Astrocyte of the spinal cord (primary cell): ENCODE measurements around the gene RERE.

Source experiments
- DNase-seq: peaks from one replicate; pipeline ENCODE4 v3.0.0; 2011; ENCODE audit warnings: low read depth, low spot score
- H3K4me3 ChIP-seq: 2 replicates; pipeline ENCODE4 v1.5.1; 2011; ENCODE audit warnings: low read depth, mild to moderate bottlenecking, low read length, moderate library complexity
- CTCF ChIP-seq: IDR thresholded peaks from 2 replicates; pipeline ENCODE4 v1.5.1; 2012; ENCODE audit warnings: low read depth, mild to moderate bottlenecking, low read length, inconsistent platforms
- in situ Hi-C: cut with HindIII; loops from 2 replicates; pipeline ENCODE4 v1.10.0; 2017; ENCODE audit warnings: low sequenced_read_pairs

RERE gene

GRCh38 chr1:8851060-8851459, 33.6 kb upstream of the RERE start:
- DNase-seq, result no peak
- H3K4me3 ChIP-seq, result no peak overlapping the region
- in situ Hi-C loops, result no loop called here
- TF ChIP-seq CTCF, result no peak

GRCh38 chr1:8848663-8849386, 31.4 kb upstream of the RERE start:
- no peak overlapping the region for H3K4me3 ChIP-seq

GRCh38 chr1:8847990-8848389, 30.6 kb upstream of the RERE start:
- H3K4me3 ChIP-seq, result no peak overlapping the region
- TF ChIP-seq CTCF, result no peak
- in situ Hi-C loops, result no loop called here
- no peak for DNase-seq

More at GRCh38 chr1:8848663-8849386, 31.4 kb upstream of the RERE start:
- TF ChIP-seq CTCF, result peak; percentile 97
- in situ Hi-C loops, result no loop called here
- DNase-seq, result peak; percentile 94

- DNase-seq, result no peak
- no peak for TF ChIP-seq CTCF
- in situ Hi-C loops, result no loop called here
- no peak overlapping the region for H3K4me3 ChIP-seq
Observed at GRCh38 chr1:8846263-8846662, 28.8 kb upstream of the RERE start.

- DNase-seq, result no peak
- in situ Hi-C loops, result no loop called here
- no peak for TF ChIP-seq CTCF
- H3K4me3 ChIP-seq, result no peak overlapping the region
Observed at GRCh38 chr1:8845104-8846097, 28.0 kb upstream of the RERE start.

- in situ Hi-C loops, result no loop called here
- no peak for TF ChIP-seq CTCF
- DNase-seq, result no peak
- H3K4me3 ChIP-seq, result no peak overlapping the region
Observed at GRCh38 chr1:8844501-8845006, 27.1 kb upstream of the RERE start.
